Immature natural killer cell (primary cell): Measurements from ENCODE around the gene CPNE6. TPM values are rescaled to one million over a fixed set of nuclear protein-coding genes. Genes with fewer than 3 reads are reported as not detected.

Source experiments
- DNase-seq, 3 donors: peaks; one replicate each; pipeline ENCODE4 v3.0.0; 2022; ENCODE audit warnings: mixed read lengths in 1 of 3
- H3K27ac Mint-ChIP-seq, 6 donors: one replicate each; pipeline ENCODE4 v1.8.0; 2020; ENCODE audit warnings: mixed read lengths in 6 of 6, mild to moderate bottlenecking in 5 of 6, inconsistent platforms in 4 of 6, moderate library complexity in 3 of 6
- H3K27me3 Mint-ChIP-seq, 3 donors: one replicate each; pipeline ENCODE4 v1.8.0; 2020 to 2021; ENCODE audit warnings: low read depth in 3 of 3, mild to moderate bottlenecking in 3 of 3, mixed read lengths in 3 of 3, moderate library complexity in 3 of 3, inconsistent platforms in 1 of 3
- H3K36me3 Mint-ChIP-seq, 3 donors: one replicate each; pipeline ENCODE4 v1.8.0; 2020; ENCODE audit warnings: mixed read lengths in 3 of 3, inconsistent platforms in 2 of 3, mild to moderate bottlenecking in 2 of 3
- H3K4me1 Mint-ChIP-seq, 2 donors: one replicate each; pipeline ENCODE4 v1.8.0; 2020; ENCODE audit warnings: inconsistent platforms in 2 of 2, mild to moderate bottlenecking in 2 of 2, mixed read lengths in 2 of 2, moderate library complexity in 1 of 2
- H3K4me3 Mint-ChIP-seq, 5 donors: one replicate each; pipeline ENCODE4 v1.8.0; 2020; ENCODE audit warnings: mild to moderate bottlenecking in 5 of 5, mixed read lengths in 5 of 5, inconsistent platforms in 3 of 5, moderate library complexity in 3 of 5
- H3K9me3 Mint-ChIP-seq, 6 donors: one replicate each; pipeline ENCODE4 v1.8.0; 2020; ENCODE audit warnings: mild to moderate bottlenecking in 6 of 6, mixed read lengths in 6 of 6, inconsistent platforms in 4 of 6, moderate library complexity in 3 of 6
- polyA plus RNA-seq, 3 donors: library from polyadenylated mRNA; unstranded; fragments of 300-500 nt; fragmentation: Illumina TruSeq; gene quantifications; one replicate each; pipeline ENCODE4 v1.2.3, GENCODE V29; 2021

Gene CPNE6
- polyA plus RNA-seq, 3 donors from 2014 or later = not detected

GRCh38 chr14:24092110-24092504, 20.7 kb downstream of the CPNE6 start:
- Mint-ChIP-seq H3K9me3 (no peaks in the 10 kb centered on the region), H3K27me3 (peaks cover 2 to 7% (median 3%) of the 10 kb centered on the region in 3 donors), H3K4me1 (peaks cover 15 to 24% of the 10 kb centered on the region in 2 donors), H3K36me3 (peaks cover 0 to 1% (median 0%) of the 10 kb centered on the region in 3 donors), H3K27ac (peak overlapping the region in 4 of 6 donors; percentile 2 to 86 (median 20)), H3K4me3 (peak overlapping the region in 4 of 5 donors; percentile 33 to 98 (median 95))
- no peak for DNase-seq

DNA sequence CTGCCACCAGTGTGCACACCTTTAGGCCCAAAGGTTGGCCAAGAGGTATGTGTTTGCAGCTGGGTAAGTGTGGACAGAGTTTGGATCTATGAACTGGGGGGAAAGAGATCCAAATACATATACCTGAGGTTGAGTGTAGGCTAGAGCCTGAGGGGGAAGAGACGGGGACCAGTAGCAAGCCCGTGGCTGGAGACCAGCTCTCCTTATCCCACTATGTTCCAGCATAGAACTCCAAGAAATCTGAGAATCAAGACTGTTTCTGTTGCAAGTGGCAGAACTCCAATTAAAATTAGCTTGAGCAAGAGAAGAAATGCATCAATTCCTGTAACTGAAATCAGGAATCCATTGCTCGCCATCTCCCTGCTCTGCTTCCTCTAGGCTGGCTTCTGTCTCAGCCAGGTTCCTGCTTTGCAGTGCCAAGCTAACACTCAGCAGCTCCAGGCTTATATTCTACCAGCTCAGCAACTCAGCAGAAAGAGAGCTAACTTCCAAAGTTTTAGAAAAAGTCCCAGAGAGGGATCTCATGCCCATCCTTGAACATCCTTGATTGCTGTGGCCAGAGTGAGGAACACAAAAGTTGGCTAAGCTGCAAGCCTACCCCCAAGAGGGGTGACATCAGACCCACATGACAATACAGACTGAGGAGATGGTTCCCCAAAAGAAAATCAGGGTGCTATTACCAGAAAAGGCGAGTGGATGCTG, 21.3 kb downstream of the CPNE6 start:
- H3K9me3 Mint-ChIP-seq = no peaks in the 10 kb centered on the region
- H3K4me3 Mint-ChIP-seq = peak overlapping the region; percentile 95 to 98 (median 97)
- H3K4me1 Mint-ChIP-seq = peaks cover 15 to 24% of the 10 kb centered on the region in 2 donors

DNA sequence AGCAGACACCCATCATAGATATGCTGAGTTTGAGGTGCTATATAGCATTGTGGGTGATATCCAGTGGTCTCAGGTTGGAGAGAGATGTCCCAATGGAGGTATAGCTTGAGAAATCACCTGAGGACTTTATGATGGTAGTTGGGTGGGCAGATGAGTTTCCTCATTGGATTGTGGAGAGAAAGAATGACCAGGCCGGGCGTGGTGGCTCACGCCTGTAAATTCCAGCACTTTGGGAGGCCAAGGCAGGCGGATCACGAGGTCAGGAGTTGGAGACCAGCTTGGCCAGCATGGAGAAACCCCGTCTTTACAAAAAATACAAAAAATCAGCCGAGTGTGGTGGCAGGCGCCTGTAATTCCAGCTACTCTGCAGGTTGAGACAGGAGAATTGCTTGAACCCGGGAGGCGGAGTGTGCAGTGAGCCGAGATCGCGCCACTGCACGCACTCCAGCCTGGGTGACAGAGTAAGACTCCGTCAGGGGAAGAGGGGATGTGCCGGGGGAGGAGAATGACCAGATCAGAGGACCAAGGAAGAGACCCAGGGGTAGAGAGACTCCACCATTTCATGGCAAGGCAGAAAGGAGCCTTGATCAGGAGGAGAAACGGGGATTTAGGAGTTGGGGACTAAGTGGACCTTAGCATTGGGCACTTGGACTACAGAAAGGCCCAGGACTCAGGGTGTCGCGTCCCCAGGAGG, 22.0 kb downstream of the CPNE6 start:
- Mint-ChIP-seq H3K9me3 (no peaks in the 10 kb centered on the region), H3K4me3 (peak overlapping the region; percentile 95 to 98 (median 97)), H3K4me1 (peaks cover 15 to 24% of the 10 kb centered on the region in 2 donors), H3K36me3 (no peaks in the 10 kb centered on the region), H3K27me3 (peaks cover 2 to 7% (median 3%) of the 10 kb centered on the region in 3 donors), H3K27ac (peak overlapping the region; percentile 62 to 95 (median 87))
- DNase-seq = no peak

More for the DNA sequence above, 21.3 kb downstream of the CPNE6 start:
- DNase-seq = no peak
- Mint-ChIP-seq H3K27me3 (peaks cover 2 to 7% (median 3%) of the 10 kb centered on the region in 3 donors), H3K27ac (peak overlapping the region; percentile 62 to 89 (median 87)), H3K36me3 (no peaks in the 10 kb centered on the region)

- no peaks in the 10 kb centered on the region for H3K9me3 Mint-ChIP-seq
- peaks cover 2 to 7% (median 3%) of the 10 kb centered on the region in 3 donors for H3K27me3 Mint-ChIP-seq
- no peaks in the 10 kb centered on the region for H3K36me3 Mint-ChIP-seq
- peak within 1 kb of the TSS; percentile 95 to 98 (median 97) for H3K4me3 Mint-ChIP-seq
- H3K27ac Mint-ChIP-seq = peak within 1 kb of the TSS; percentile 85 to 98 (median 94)
- peaks cover 15 to 24% of the 10 kb centered on the region in 2 donors for H3K4me1 Mint-ChIP-seq
- DNase-seq = peak; percentile 61 to 67 (median 67)
Observed at GRCh38 chr14:24093901-24094840, 22.8 kb downstream of the CPNE6 start, which contains the start of gene PCK2. TSS of gene PCK2 (plus strand) at chr14:24094311. CDS start at chr14:24094406, 95 bp downstream.

GRCh38 chr14:24094841-24095270, 23.5 kb downstream of the CPNE6 start:
- Mint-ChIP-seq H3K4me3 (peak overlapping the region; percentile 95 to 98 (median 97)), H3K27ac (peak overlapping the region; percentile 85 to 98 (median 94)), H3K4me1 (peaks cover 15 to 24% of the 10 kb centered on the region in 2 donors), H3K27me3 (peaks cover 1 to 7% (median 2%) of the 10 kb centered on the region in 3 donors), H3K36me3 (peaks cover 0 to 6% (median 0%) of the 10 kb centered on the region in 3 donors), H3K9me3 (no peaks in the 10 kb centered on the region)
- no peak for DNase-seq

GRCh38 chr14:24095271-24096068, 24.1 kb downstream of the CPNE6 start:
- H3K27me3 Mint-ChIP-seq = peaks cover 1 to 8% (median 2%) of the 10 kb centered on the region in 3 donors
- H3K4me3 Mint-ChIP-seq = peak overlapping the region; percentile 95 to 98 (median 97)
- peaks cover 15 to 24% of the 10 kb centered on the region in 2 donors for H3K4me1 Mint-ChIP-seq
- peak; percentile 16 to 23 (median 16) for DNase-seq
- peak overlapping the region; percentile 85 to 98 (median 94) for H3K27ac Mint-ChIP-seq
- H3K9me3 Mint-ChIP-seq = no peaks in the 10 kb centered on the region
- peaks cover 0 to 9% (median 4%) of the 10 kb centered on the region in 3 donors for H3K36me3 Mint-ChIP-seq

GRCh38 chr14:24096545-24097181, 25.3 kb downstream of the CPNE6 start:
- Mint-ChIP-seq H3K4me1 (peaks cover 15 to 22% of the 10 kb centered on the region in 2 donors), H3K9me3 (no peaks in the 10 kb centered on the region), H3K27me3 (peaks cover 1 to 9% (median 2%) of the 10 kb centered on the region in 3 donors), H3K27ac (peak overlapping the region; percentile 17 to 70 (median 55)), H3K36me3 (peaks cover 0 to 15% (median 8%) of the 10 kb centered on the region in 3 donors), H3K4me3 (peak overlapping the region; percentile 30 to 63 (median 48))
- DNase-seq = no peak

DNA sequence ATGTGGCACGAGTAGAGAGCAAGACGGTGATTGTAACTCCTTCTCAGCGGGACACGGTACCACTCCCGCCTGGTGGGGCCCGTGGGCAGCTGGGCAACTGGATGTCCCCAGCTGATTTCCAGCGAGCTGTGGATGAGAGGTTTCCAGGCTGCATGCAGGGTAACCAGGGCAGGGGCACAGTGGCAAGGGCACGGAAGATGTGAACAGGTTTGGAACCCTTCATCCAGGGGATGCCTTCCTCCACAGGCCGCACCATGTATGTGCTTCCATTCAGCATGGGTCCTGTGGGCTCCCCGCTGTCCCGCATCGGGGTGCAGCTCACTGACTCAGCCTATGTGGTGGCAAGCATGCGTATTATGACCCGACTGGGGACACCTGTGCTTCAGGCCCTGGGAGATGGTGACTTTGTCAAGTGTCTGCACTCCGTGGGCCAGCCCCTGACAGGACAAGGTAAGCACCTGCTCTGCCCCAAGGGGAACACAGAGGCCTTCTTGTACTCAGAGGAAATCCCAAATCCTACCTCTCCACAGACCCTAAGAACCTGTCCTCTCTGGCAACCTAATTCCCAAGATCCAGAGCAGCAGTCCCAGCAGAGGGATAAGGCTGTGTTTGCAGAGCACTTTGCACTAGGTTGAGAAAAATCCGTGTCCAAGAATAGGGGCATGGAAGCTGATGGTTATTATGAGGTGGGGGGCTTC, 27.0 kb downstream of the CPNE6 start:
- no peak for DNase-seq
- no peak overlapping the region for H3K4me3 Mint-ChIP-seq
- peaks cover 0 to 26% (median 8%) of the 10 kb centered on the region in 3 donors for H3K36me3 Mint-ChIP-seq
- peaks cover 0 to 9% (median 1%) of the 10 kb centered on the region in 3 donors for H3K27me3 Mint-ChIP-seq
- peaks cover 15 to 17% of the 10 kb centered on the region in 2 donors for H3K4me1 Mint-ChIP-seq
- H3K9me3 Mint-ChIP-seq = no peaks in the 10 kb centered on the region
- H3K27ac Mint-ChIP-seq = no peak overlapping the region

DNA sequence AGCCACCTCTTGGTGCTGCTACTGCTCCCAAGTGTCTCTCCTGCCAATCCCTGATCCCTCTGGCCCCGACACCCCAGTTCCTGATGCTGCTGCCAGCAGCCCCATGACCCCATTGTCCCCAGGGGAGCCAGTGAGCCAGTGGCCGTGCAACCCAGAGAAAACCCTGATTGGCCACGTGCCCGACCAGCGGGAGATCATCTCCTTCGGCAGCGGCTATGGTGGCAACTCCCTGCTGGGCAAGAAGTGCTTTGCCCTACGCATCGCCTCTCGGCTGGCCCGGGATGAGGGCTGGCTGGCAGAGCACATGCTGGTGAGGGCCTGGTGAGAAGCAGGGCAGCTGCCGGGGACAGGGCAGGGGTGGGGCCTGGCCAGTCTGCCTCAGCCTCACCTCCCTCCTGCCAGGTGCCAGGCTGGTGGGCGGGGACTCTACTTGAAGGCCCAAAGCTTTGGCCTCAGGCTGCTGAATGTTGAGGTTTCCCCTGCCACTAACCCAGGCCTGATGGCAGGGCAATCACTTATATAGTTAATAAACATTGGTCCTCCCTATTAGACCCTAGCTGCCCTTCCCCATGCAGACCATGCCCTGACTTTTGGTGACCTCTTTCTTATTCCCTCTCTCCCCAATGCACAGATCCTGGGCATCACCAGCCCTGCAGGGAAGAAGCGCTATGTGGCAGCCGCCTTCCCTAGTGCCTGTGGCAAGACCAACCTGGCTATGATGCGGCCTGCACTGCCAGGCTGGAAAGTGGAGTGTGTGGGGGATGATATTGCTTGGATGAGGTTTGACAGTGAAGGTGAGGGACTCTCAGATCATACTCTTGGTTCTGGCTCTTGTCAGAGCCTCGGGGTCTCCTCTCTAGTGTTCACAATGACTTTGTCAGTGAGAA, 27.8 kb downstream of the CPNE6 start:
- H3K4me3 Mint-ChIP-seq = no peak overlapping the region
- peaks cover 14 to 15% of the 10 kb centered on the region in 2 donors for H3K4me1 Mint-ChIP-seq
- peaks cover 3 to 26% (median 12%) of the 10 kb centered on the region in 3 donors for H3K36me3 Mint-ChIP-seq
- peaks cover 0 to 9% (median 1%) of the 10 kb centered on the region in 3 donors for H3K27me3 Mint-ChIP-seq
- H3K9me3 Mint-ChIP-seq = no peaks in the 10 kb centered on the region
- no peak overlapping the region for H3K27ac Mint-ChIP-seq
- DNase-seq = no peak

- no peak for DNase-seq
- Mint-ChIP-seq H3K27ac (no peak overlapping the region), H3K4me3 (no peak overlapping the region), H3K4me1 (peaks cover 6 to 8% of the 10 kb centered on the region in 2 donors), H3K36me3 (peaks cover 7 to 35% (median 19%) of the 10 kb centered on the region in 3 donors), H3K9me3 (no peaks in the 10 kb centered on the region), H3K27me3 (peaks cover 0 to 2% (median 0%) of the 10 kb centered on the region in 3 donors)
Observed at GRCh38 chr14:24100197-24100981, 29.0 kb downstream of the CPNE6 start.
